Neuron (in vitro differentiated cells): ENCODE results near the gene TTYH3.
"Not testable (repeated sequence)": the region's sequence is repeated elsewhere in the genome, so short reads cannot be mapped to it uniquely, and the experiment has no call there.

Experiments used
- H2AFZ ChIP-seq: one replicate; pipeline ENCODE4 v1.6.1; 2013; ENCODE audit warnings: low read depth, mild to moderate bottlenecking, inconsistent platforms, low read length, moderate library complexity
- H3K27me3 ChIP-seq: one replicate; pipeline ENCODE4 v1.6.1; 2013; ENCODE audit warnings: low read length; ENCODE audit not compliant: insufficient read depth
- H3K36me3 ChIP-seq: one replicate; pipeline ENCODE4 v1.6.1; 2013; ENCODE audit warnings: low read length; ENCODE audit not compliant: insufficient read depth
- H3K4me1 ChIP-seq: one replicate; pipeline ENCODE4 v1.6.1; 2013; ENCODE audit warnings: low read length; ENCODE audit not compliant: insufficient read depth
- H3K4me3 ChIP-seq: 2 replicates; pipeline ENCODE4 v1.5.1; 2013; ENCODE audit warnings: mild to moderate bottlenecking, low read length, moderate library complexity
- H3K9me3 ChIP-seq: one replicate; pipeline ENCODE4 v1.6.1; 2013; ENCODE audit warnings: low read length

The TTYH3 gene

DNA sequence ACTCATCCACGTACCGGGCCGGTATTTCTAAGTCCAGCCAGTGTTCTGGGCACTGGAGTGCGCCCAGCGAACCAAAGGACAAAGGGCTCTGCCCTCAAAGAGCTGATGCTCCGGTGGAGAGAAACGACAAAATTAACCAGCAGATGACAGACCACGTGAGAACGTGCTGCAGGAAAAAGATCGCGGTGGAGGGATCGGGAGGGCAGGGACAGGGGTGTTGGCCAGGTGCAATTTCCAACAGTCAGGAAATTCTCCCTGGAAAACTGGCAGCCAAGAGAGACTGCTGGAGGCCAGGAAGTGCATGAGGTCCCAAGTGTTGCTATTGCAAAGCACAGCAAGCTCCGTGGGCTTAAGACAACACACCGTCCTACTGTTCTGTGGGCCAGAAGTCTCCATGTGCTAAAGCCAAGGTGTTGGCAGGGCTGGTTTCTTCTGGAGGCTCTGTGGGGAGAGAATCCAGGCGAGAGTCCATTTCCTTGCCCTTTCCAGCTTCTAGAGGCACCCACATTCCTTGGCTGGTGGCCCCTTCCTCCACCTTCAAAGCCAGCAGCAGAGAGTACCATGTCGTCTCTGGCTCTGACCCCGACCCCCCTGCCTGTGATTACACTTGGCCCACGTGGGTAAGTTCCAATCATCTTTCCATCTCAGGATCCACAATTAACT is 34.9 kb downstream of the TTYH3 start:
- no peak overlapping the region for H3K4me3 ChIP-seq
- no peak overlapping the region for H2AFZ ChIP-seq
- H3K4me1 ChIP-seq, result no peaks in the 10 kb centered on the region
- H3K36me3 ChIP-seq, result peaks cover 8% of the 10 kb centered on the region
- H3K27me3 ChIP-seq, result no peaks in the 10 kb centered on the region
- H3K9me3 ChIP-seq, result peaks cover 2% of the 10 kb centered on the region

DNA sequence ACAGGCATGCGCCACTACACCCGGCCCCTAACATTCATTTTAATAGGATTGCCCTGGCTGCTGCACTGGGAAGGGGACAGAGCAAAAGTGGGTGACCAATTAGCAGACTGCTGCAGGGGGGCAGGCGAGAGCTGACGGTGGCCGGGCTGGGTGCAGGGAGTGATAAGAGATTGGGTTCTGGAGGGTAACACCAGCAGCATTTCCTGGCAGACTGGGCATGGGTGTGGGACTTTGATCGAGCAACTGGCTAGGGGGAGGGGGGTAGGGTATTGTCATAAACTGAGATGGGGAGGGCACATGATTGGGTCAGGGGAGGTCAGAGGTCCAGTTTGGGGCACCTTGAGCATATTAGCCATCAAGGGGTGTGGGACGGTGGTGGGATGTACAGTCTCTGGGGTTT is 36.1 kb downstream of the TTYH3 start:
- peaks cover 2% of the 10 kb centered on the region for H3K9me3 ChIP-seq
- H3K4me1 ChIP-seq, result no peaks in the 10 kb centered on the region
- no peak overlapping the region for H3K4me3 ChIP-seq
- no peak overlapping the region for H2AFZ ChIP-seq
- no peaks in the 10 kb centered on the region for H3K27me3 ChIP-seq
- no peaks in the 10 kb centered on the region for H3K36me3 ChIP-seq

DNA sequence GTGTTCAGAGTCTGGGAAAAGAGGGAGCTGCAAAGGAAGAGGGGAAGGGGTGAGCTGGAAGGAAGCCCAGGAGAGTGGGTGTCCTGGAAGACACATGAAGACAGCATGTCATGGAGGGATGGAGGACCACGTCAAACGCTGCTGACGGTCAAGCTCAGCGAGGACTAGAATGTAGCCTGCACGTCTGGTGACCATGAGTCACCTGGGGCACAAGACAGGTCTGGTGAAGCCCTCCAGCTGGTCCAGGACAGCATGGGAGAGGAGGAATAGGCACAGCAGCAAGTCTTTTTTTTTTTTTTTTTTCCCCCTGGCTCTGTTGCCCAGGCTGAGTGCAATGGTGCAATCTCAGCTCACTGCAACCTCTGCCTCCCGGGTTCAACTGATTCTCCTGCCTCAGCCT is 36.6 kb downstream of the TTYH3 start:
- H3K4me3 ChIP-seq, result no peak overlapping the region
- peaks cover 2% of the 10 kb centered on the region for H3K9me3 ChIP-seq
- H2AFZ ChIP-seq, result no peak overlapping the region
- no peaks in the 10 kb centered on the region for H3K36me3 ChIP-seq
- H3K27me3 ChIP-seq, result no peaks in the 10 kb centered on the region
- H3K4me1 ChIP-seq, result no peaks in the 10 kb centered on the region

DNA sequence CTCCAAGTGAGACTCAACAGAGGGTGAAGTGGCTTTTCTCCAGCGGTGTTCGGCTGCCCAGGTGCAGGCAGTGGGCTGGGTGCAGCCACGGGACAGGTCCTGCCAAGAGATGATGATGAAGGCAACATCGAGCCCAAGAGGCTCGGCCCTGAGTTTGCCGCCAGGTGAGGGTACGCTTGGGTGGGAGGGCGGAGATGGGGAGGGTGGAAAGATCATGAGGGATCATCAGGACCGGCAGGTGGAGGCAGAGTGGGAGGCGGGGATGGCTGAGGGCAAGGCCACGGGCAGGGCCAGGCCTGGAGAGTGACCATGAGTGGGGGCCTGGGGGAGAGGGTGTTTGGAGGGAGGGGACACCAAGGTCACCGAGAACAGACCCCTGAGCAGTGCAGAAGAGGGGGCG is 38.4 kb downstream of the TTYH3 start:
- no peak overlapping the region for H2AFZ ChIP-seq
- H3K36me3 ChIP-seq, result no peaks in the 10 kb centered on the region
- no peaks in the 10 kb centered on the region for H3K4me1 ChIP-seq
- peaks cover 2% of the 10 kb centered on the region for H3K9me3 ChIP-seq
- H3K27me3 ChIP-seq, result no peaks in the 10 kb centered on the region
- no peak overlapping the region for H3K4me3 ChIP-seq

DNA sequence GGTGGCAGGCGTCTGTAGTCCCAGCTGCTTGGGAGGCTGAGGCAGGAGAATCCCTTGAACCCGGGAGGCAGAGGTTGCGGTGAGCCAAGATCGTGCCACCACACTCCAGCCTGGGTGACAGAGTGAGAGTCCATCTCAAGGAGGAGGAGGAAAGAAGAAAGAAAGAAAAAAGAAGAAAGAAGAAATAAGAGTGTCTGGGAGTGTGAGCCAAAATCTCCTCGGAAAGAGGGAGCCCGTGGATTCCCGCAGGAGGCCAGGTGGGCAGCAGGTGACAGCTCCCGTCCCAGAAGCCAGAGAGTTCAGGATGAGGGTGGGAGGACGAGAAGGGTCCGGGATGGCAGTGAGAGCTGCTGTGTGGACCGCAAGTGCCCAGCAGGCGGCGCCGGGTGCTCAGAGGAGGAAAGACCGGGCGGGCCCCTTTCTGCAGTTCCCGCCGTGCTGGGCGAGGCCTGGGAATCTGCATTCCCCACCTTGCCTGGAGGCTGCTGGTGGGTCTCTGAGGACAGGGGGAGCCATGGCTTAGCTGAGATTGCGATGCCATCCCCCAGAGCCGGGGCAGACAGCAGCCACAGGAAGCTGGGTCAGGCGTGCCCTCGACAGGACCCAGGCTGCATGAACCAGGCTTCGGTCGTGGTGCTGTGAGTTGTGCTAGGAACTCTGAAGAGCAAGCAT is 39.1 kb downstream of the TTYH3 start:
- Histone ChIP-seq H3K36me3 (no peaks in the 10 kb centered on the region), H3K4me3 (no peak overlapping the region), H3K27me3 (no peaks in the 10 kb centered on the region), H3K9me3 (peaks cover 2% of the 10 kb centered on the region), H3K4me1 (no peaks in the 10 kb centered on the region), H2AFZ (no peak overlapping the region)

DNA sequence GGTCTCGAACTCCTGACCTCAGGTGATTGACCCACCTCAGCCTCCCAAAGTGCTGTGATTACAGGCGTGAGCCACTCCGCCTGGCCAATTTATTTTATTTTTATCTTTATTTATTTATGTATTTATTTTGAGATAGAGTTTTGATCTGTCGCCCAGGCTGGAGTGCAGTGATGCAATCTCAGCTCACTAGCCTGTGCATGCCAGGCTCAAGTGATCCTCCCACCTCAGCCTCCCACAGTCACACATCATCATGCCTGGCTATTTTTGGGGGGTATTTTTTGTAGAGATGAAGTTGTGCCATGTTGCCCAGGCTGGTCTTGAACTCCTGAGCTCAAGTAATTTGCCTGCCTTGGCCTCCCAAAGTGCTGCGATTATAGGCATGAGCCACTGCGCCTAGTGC is 41.4 kb downstream of the TTYH3 start:
- H3K27me3 ChIP-seq, H3K9me3 ChIP-seq, H2AFZ ChIP-seq, H3K36me3 ChIP-seq, H3K4me1 ChIP-seq, H3K4me3 ChIP-seq: not testable (repeated sequence)

DNA sequence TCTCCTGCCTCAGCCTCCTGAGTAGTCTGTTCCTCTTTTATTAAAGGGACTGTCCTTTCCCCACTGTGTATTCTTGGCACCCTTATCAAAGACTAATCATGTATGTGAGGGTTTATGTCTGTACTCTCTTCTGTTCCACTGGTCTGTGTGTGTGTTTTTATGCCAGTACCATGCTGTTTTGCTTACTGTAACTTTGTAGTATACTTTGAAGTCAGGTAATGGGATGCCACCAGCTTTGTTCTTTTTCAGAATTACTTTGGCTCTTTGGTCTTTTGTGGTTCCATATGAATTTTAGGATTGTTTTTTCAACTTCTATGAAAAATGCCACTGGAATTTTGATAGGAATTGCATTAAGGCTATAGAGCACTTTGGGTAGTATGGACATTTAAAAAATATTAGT is 42.1 kb downstream of the TTYH3 start:
- Histone ChIP-seq H3K27me3 (no peaks in the 10 kb centered on the region), H3K4me3 (no peak overlapping the region), H3K36me3 (no peaks in the 10 kb centered on the region), H3K9me3 (no peaks in the 10 kb centered on the region), H2AFZ (no peak overlapping the region), H3K4me1 (no peaks in the 10 kb centered on the region)

DNA sequence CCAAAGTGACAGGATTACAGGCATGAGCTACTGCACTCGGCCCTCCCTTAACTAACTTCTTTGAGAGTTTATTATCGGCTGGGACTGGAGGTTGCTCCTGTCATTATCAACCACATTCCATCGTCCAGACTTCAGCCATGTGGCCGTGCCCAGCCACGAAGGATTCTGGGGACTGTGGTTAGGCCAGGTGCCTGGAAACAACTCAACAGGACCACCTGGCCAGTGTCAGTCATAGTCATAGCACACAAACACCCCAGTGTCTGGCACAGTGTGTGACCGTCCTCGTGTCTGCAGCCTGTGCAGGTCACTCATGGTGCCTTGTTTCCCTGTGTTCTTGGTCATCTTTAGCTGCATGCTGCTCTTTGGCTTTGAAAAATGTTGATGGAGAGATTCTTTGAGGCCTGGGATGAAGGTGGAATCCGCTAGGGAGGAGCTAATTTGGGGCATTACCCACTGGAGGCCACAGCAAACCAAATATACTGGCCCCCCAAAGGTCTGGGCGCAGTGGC is 43.5 kb downstream of the TTYH3 start:
- Histone ChIP-seq H3K27me3 (no peaks in the 10 kb centered on the region), H3K9me3 (no peaks in the 10 kb centered on the region), H3K36me3 (no peaks in the 10 kb centered on the region), H3K4me3 (no peak overlapping the region), H2AFZ (no peak overlapping the region), H3K4me1 (no peaks in the 10 kb centered on the region)

DNA sequence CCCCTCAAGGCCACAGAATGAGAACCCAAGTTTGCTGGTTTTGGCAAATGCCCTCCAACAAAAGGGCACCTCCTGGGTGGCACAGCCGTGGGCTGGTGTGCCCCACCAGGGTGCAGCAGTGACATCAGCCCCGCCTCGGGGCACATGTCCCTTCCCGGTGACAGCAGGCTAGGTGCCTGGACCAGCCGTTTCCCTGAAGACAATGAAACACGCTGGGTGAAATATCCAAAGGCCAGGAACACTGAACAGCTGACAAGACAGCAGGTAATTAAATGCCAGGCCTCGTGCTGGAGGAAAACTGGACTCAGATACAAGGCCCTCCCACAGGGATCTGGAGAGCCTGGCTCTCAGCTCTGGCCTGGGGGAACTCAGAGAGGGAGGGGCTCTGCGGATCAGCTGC is 44.8 kb downstream of the TTYH3 start:
- H3K4me1 ChIP-seq, H3K27me3 ChIP-seq, H3K4me3 ChIP-seq, H3K9me3 ChIP-seq, H2AFZ ChIP-seq, H3K36me3 ChIP-seq: not testable (repeated sequence)

DNA sequence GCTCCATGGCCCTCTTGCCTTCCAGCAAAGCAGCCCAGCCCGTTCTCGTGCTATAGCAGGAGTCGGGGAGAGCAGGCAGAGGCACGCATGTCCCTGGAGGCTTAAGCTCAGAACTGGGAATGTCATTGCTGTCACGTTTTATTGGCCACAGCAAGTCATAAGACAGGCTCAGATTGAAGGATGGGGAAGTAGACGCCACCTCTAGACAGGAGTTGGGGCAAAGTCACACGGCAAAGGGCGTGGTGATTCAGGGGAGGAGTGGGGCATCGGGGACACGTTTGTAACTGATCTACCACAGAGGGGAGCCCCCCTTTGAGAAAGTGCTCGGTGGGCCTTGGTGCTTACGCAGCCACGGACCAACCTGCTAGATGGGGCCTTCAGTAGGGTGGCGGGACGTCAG is 46.7 kb downstream of the TTYH3 start:
- H3K9me3 ChIP-seq, H3K27me3 ChIP-seq, H2AFZ ChIP-seq, H3K36me3 ChIP-seq, H3K4me3 ChIP-seq: not testable (repeated sequence)
- peaks cover 16% of the 10 kb centered on the region for H3K4me1 ChIP-seq

DNA sequence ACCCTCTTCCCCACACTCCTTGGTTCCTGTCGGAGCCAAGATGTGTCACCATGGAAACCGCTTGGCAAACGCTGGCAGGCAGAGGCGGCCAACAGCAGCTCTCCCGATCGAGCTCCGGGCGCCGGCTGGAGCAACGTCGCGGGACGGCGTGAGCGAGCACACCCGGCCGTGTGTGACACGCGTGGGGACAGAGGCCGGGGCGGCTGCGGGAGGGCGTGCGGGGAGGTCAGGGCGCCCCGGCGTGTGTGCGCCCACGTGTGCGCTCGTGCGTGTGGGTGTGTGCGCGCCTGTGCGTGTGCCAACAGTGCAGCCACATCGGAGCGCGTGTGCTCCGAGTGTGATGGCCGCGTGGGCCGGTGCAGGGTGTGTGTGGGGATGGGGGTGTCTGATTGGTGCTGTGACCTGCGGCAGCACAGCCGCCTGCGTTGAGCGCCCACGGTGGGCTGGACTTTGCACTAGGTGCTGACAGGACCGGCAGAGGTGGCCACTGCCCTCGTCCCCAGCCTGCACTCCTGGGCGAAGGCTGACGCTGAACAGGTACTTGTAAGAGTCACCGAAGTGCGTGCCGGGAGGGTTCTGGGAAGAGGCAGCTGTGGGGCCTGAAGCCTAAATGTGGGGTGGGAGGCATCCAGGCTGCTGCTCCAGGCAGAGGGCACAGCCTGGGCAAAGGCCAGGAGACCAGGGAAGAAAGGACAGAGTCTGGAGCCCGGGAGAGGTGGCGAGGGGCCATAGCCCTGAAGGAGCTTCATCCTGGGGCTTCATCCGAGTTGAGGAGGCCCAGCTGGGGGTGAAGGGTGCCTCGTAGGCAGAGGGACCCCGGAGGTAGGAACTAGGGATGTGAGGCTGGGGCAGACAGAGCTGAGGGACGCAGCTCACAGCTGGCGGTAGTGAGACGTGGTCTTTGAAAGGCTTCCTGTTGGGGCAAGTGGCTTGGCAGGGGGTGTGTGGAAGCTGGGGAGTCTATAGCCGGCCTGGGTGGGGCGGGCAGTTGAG is 47.6 kb downstream of the TTYH3 start:
- not testable (repeated sequence) for H3K36me3 ChIP-seq

DNA sequence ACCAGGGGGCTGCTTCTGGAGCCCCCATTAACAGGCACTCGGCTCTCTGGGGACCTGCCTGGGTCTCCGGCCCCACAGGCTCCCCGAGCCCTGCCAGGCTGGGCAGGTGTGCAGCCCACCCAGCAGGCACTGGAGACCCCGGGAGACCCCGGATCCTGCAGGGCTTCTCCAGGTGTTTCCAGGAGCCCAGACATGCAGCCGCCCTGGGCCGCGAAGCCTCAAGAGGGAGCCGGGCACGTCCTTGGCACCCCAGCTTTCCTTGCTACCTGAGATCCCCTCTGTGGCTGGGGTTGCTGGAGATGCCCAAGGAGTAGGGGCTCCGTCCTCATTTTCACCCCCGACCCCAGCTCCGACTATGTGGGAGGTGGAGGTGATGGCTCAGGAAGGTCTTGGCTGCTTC is 48.5 kb downstream of the TTYH3 start:
- Histone ChIP-seq H3K4me3 (no peak overlapping the region), H3K9me3 (peaks cover 2% of the 10 kb centered on the region), H2AFZ (no peak overlapping the region), H3K4me1 (peaks cover 16% of the 10 kb centered on the region), H3K27me3 (no peaks in the 10 kb centered on the region), H3K36me3 (no peaks in the 10 kb centered on the region)

More for the DNA sequence above, 47.6 kb downstream of the TTYH3 start:
- not testable (repeated sequence) for H2AFZ ChIP-seq, H3K27me3 ChIP-seq, H3K9me3 ChIP-seq, H3K4me3 ChIP-seq
- peaks cover 16% of the 10 kb centered on the region for H3K4me1 ChIP-seq
